AG04450 (cell line): ENCODE data around the gene PCDH19. TPM values are rescaled to one million over a fixed set of nuclear protein-coding genes. Genes with fewer than 3 reads are reported as not detected.

ENCODE experiments used
- CTCF ChIA-PET: fragments of 300-600, 350-600 bp; formaldehyde crosslinking; extraction: SDS; loops from one replicate; lab custom pipeline; 2022; ENCODE audit warnings: antibody characterized with exemption, inconsistent platforms; lab: Charles Lee
- POLR2A ChIA-PET: fragments of 350-600 bp; formaldehyde crosslinking; extraction: SDS; loops from one replicate; lab custom pipeline; 2021; ENCODE audit warnings: antibody characterized with exemption, inconsistent platforms; lab: Yijun Ruan, JAX
- DNase-seq: peaks from one replicate; pipeline ENCODE4 v3.0.0-alpha.2; 2011; ENCODE audit warnings: low read depth, low spot score
- H3K27ac ChIP-seq: one replicate; pipeline ENCODE4 v1.5.1; 2012; ENCODE audit warnings: low read depth, low read length, control low read depth
- H3K27me3 ChIP-seq: one replicate; pipeline ENCODE4 v1.6.0; 2012; ENCODE audit warnings: low read length; ENCODE audit not compliant: control insufficient read depth, insufficient read depth
- H3K4me3 ChIP-seq: 2 replicates; pipeline ENCODE4 v1.5.1; 2011; ENCODE audit warnings: mild to moderate bottlenecking, low read depth, low read length, control low read depth
- H3K9me3 ChIP-seq: 2 replicates; pipeline ENCODE4 v1.5.1; 2012; ENCODE audit warnings: low read length; ENCODE audit not compliant: control insufficient read depth, insufficient read depth
- polyA plus RNA-seq: library from polyadenylated mRNA; depleted of rRNA; stranded (reverse); fragments of >200 nt; gene quantifications from 2 replicates; pipeline ENCODE4 v1.2.3, GENCODE V29; 2011
- TF ChIP-seq, protein P1 (sequence below): IDR thresholded peaks from 2 replicates; pipeline ENCODE4 v1.5.1; 2011; ENCODE audit warnings: low read depth, low read length, control low read depth, inconsistent platforms

The PCDH19 gene
- polyA plus RNA-seq, 1 experiment: 0.01 TPM

DNA sequence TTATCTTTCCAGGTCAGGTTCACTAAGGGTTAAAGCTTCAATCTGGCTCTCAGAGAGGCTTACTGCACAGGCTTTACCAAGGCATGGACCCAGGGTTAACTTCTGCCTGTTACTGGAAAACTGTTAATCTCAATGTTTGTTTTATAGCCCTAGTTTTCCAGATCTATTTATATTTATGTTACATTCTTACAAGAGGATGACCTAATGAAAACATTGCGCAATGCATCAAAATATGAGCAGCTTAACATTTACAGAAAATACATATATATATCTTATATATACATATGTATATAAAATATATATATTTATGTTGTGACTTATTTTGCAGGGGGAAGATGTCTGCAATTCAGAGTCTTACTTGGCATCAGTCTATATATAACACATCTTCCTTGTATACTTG is 112.3 kb downstream of the PCDH19 start:
- DNase-seq: no peak
- TF ChIP-seq, protein P1, sequence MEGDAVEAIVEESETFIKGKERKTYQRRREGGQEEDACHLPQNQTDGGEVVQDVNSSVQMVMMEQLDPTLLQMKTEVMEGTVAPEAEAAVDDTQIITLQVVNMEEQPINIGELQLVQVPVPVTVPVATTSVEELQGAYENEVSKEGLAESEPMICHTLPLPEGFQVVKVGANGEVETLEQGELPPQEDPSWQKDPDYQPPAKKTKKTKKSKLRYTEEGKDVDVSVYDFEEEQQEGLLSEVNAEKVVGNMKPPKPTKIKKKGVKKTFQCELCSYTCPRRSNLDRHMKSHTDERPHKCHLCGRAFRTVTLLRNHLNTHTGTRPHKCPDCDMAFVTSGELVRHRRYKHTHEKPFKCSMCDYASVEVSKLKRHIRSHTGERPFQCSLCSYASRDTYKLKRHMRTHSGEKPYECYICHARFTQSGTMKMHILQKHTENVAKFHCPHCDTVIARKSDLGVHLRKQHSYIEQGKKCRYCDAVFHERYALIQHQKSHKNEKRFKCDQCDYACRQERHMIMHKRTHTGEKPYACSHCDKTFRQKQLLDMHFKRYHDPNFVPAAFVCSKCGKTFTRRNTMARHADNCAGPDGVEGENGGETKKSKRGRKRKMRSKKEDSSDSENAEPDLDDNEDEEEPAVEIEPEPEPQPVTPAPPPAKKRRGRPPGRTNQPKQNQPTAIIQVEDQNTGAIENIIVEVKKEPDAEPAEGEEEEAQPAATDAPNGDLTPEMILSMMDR: no peak
- Histone ChIP-seq H3K9me3 (no peaks in the 10 kb centered on the region), H3K27me3 (no peaks in the 10 kb centered on the region), H3K27ac (no peak overlapping the region), H3K4me3 (no peak overlapping the region)
- ChIA-PET POLR2A (no interaction called here), CTCF (no interaction called here)

DNA sequence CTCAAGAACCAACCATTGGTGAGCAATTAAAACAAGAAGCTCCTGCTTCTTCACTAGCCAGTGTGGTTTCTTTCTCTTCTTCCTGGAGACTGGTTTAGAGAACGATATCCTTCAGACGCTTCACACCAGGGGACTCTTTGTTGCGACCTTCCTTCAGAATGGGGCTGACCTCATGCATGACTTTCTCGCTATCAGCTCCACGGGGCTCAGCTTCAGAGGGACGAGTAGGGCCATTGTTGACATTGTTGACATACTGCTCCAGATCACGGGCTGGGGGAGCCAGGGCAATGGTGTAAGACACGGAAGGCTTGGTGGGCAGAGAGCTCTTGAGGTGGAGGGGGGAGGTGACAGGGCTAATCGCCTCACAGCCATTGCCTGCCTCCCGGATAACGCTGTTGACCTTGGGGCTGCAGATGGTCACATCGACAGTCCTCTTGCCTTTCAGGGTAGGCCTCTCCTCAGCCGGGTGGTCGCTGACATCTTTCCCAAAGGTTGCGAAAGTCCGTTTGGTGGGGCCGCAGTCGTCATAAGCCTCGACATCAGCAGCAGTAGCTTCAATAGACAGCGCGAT is 113.8 kb downstream of the PCDH19 start:
- no peak for DNase-seq
- TF ChIP-seq, protein P1: no peak
- no peak overlapping the region for H3K4me3 ChIP-seq
- H3K27ac ChIP-seq: no peak overlapping the region
- ChIA-PET POLR2A (no interaction called here), CTCF (no interaction called here)
- no peaks in the 10 kb centered on the region for H3K27me3 ChIP-seq
- no peaks in the 10 kb centered on the region for H3K9me3 ChIP-seq

DNA sequence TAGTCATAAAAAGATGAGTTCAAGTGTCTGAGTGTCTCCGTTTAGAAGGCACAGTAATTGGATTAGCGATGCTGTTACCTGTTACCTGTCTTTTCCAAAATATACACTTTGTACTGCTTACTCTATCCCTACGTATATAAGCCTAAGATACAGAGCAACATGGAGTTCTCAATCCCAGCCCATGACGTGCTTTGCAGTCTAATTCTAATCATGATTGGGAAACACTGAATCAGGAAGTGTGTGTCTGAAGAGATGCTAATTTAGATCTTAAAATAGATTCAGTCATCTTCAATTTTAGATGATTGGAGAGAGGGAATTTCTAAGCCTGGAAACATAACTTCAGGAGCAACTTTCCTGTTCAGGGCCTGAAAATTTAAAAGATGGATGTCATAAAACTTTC is 115.1 kb downstream of the PCDH19 start:
- H3K4me3 ChIP-seq: no peak overlapping the region
- no peaks in the 10 kb centered on the region for H3K27me3 ChIP-seq
- no peak for DNase-seq
- POLR2A ChIA-PET: no interaction called here
- CTCF ChIA-PET: no interaction called here
- no peaks in the 10 kb centered on the region for H3K9me3 ChIP-seq
- H3K27ac ChIP-seq: no peak overlapping the region
- TF ChIP-seq, protein P1: no peak

DNA sequence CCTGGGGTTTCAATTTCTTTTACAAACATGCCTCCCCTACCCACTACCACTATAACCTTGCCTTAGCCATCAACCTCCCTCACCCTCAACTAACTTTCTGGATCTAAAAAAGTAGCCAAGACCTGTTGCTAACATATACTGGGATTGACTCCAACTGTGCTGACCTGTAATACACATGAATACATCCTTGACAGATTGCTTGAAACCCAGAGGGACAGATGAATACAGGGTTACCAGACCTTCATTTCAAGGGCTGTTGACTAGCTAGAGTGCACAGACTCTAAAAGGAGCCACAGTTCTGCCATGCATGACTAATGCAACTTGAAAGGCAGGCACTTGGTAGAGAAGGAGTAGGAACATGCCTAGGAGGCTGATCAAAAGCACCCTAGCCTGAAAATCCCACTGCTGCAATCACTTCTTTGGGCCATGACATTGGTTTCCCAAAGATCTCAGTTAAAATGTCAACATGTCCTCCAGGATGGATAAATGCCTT is 121.0 kb downstream of the PCDH19 start:
- ChIA-PET CTCF (no interaction called here), POLR2A (no interaction called here)
- no peaks in the 10 kb centered on the region for H3K9me3 ChIP-seq
- DNase-seq: no peak
- H3K27me3 ChIP-seq: no peaks in the 10 kb centered on the region
- no peak overlapping the region for H3K4me3 ChIP-seq
- TF ChIP-seq, protein P1: no peak
- H3K27ac ChIP-seq: no peak overlapping the region

DNA sequence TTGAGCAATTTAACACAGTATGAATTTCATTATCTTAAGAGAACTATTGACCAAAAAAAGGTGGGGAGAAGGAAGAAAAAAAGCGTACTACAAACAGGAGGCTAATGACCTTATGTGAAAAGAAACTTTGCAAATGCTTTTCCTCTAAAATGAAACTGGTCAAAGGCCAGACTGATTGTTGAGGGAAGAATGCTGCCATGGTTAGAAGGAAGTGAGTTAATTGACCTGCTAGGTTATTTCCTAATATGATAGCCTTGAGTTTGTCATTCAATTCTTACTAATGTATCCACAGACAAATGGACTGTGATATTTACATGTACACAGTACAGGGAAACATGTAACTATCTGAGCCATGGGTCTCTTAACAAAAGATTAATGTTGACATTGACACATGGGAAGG is 132.8 kb downstream of the PCDH19 start:
- TF ChIP-seq, protein P1: no peak
- Histone ChIP-seq H3K27me3 (no peaks in the 10 kb centered on the region), H3K9me3 (no peaks in the 10 kb centered on the region), H3K4me3 (no peak overlapping the region), H3K27ac (no peak overlapping the region)
- ChIA-PET CTCF (no interaction called here), POLR2A (no interaction called here)
- DNase-seq: no peak
